Right atrium auricular region (tissue), 2 donors: ENCODE measurements around the gene FOXP1. TPM values are rescaled to one million over a fixed set of nuclear protein-coding genes. Genes with fewer than 3 reads are reported as not detected.
A peak's percentile ranks its signal among the peaks of the same experiment; 100 is the strongest.

Experiments used
- DNase-seq: peaks from one replicate; pipeline ENCODE4 v3.0.0-alpha.2; 2019; ENCODE audit warnings: low spot score
- H3K27ac ChIP-seq, 2 donors: fragments of 200-600 bp; sonication (generic); 1 replicate in 1 of 2; 2 replicates in 1 of 2; pipeline ENCODE4 v1.5.1; 2016 to 2019
- H3K27me3 ChIP-seq, 2 donors: fragments of 200-600 bp; sonication (generic); one replicate each; pipeline versions ENCODE4 v1.5.1 to v1.6.0; 2017 to 2019
- H3K36me3 ChIP-seq: fragments of 200-600 bp; sonication (generic); one replicate; pipeline ENCODE4 v1.5.1; 2016
- H3K4me1 ChIP-seq, 2 donors: fragments of 200-600 bp; sonication (generic); one replicate each; pipeline versions ENCODE4 v1.5.1 to v1.6.0; 2017 to 2019
- H3K4me3 ChIP-seq, 2 donors: fragments of 200-600 bp; sonication (generic); 1 replicate in 1 of 2; 2 replicates in 1 of 2; pipeline ENCODE4 v1.5.1; 2017 to 2019; ENCODE audit warnings: mild to moderate bottlenecking in 1 of 2, moderate library complexity in 1 of 2
- H3K9me3 ChIP-seq, 2 donors: fragments of 200-600 bp; sonication (generic); one replicate each; pipeline ENCODE4 v1.5.1; 2019
- CTCF ChIP-seq, 2 donors: fragments of 200-600 bp; sonication (generic); IDR thresholded peaks; one replicate each; pipeline ENCODE4 v1.5.1; 2019; ENCODE audit warnings: antibody characterized with exemption in 2 of 2
- total RNA-seq, 2 donors: library from RNA; depleted of rRNA; stranded (reverse); fragments of >200 nt; gene quantifications; one replicate each; pipeline ENCODE4 v1.1.0, GENCODE V29; 2016

The FOXP1 gene
- total RNA-seq, 2 donors from 2014 or later: 39.2 to 59.0 TPM

GRCh38 chr3:71391361-71391760, 192.2 kb downstream of the FOXP1 start:
- no peak for TF ChIP-seq CTCF (IDR thresholded peaks at IDR 0.05)
- H3K9me3 ChIP-seq: no peaks in the 10 kb centered on the region
- no peaks in the 10 kb centered on the region for H3K36me3 ChIP-seq
- DNase-seq: no peak
- no peaks in the 10 kb centered on the region for H3K27me3 ChIP-seq
- H3K27ac ChIP-seq: peak overlapping the region in 1 of 2 donors; percentile 8
- H3K4me1 ChIP-seq: peaks cover 0 to 23% of the 10 kb centered on the region in 2 donors
- H3K4me3 ChIP-seq: no peak overlapping the region

DNA sequence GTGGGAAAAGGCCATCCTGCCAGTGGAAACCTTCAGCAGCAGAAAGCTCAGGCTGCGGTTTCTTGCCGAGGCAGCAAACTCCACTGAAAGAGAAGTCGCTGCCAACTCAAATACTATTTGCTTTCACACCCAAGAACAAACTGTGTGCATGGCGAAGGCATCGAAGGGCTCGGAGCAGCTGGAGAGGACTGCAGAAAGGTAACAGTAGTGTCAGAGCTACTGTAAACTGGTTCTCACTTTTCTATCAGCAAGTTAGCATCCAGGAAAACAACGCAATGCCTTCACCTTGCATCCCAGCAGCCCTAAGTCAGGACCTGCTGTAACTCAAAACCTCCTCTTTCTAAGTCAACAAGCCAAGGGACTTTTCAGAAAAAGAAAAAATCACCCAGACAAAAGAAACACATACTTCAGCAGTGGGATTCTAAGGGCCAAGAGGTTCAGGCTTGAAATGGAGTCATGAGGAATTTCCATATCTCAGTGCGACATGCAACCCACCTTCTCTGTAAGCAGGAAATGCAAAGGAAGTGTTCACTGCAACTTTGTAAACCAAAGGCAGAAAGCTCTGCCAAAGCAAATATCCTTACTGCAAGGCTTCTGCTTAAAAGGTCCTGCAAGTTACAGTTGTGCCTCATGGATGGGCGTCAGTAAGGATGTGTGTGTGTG, 193.5 kb downstream of the FOXP1 start:
- H3K36me3 ChIP-seq: no peaks in the 10 kb centered on the region
- peaks cover 0 to 20% of the 10 kb centered on the region in 2 donors for H3K4me1 ChIP-seq
- H3K4me3 ChIP-seq: no peak overlapping the region
- H3K27ac ChIP-seq: peak overlapping the region in 1 of 2 donors; percentile 2
- H3K27me3 ChIP-seq: no peaks in the 10 kb centered on the region
- no peaks in the 10 kb centered on the region for H3K9me3 ChIP-seq
- peak; percentile 68 for DNase-seq
- TF ChIP-seq CTCF (IDR thresholded peaks at IDR 0.05): no peak

GRCh38 chr3:71389191-71389590, 194.3 kb downstream of the FOXP1 start:
- Histone ChIP-seq H3K36me3 (no peaks in the 10 kb centered on the region), H3K9me3 (no peaks in the 10 kb centered on the region), H3K27ac (no peak overlapping the region), H3K4me3 (no peak overlapping the region), H3K27me3 (no peaks in the 10 kb centered on the region), H3K4me1 (peaks cover 0 to 27% of the 10 kb centered on the region in 2 donors)
- TF ChIP-seq CTCF (IDR thresholded peaks at IDR 0.05): no peak
- no peak for DNase-seq

DNA sequence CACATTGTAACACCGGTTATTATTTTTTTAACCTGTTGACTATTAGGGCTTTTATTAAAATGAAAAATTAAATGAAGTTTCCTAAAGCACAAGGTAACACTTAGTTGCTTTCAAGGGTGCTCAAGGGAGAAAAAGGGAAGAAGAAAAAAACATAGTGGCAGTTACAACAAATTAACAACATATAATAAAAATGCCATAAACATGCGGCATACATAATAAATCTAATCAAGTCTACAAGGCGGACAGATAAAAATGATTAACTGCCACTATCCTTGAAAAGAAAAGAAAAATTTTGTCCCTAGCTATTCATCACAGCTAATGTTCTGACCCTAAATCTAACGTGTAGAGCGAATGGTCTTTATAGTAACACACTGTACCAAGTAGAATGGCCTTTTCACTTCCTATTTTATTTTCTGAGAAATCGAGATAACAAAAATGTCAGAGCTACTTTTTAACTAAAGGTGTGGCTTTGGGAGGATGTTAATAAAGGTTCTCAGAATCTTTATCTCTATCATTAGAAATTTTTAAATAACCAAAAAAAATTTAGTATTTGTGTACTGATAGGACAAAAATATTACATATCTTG, 194.9 kb downstream of the FOXP1 start:
- Histone ChIP-seq H3K4me3 (no peak overlapping the region), H3K9me3 (no peaks in the 10 kb centered on the region), H3K36me3 (no peaks in the 10 kb centered on the region), H3K27ac (no peak overlapping the region), H3K4me1 (peaks cover 0 to 30% of the 10 kb centered on the region in 2 donors), H3K27me3 (no peaks in the 10 kb centered on the region)
- no peak for TF ChIP-seq CTCF (IDR thresholded peaks at IDR 0.05)
- DNase-seq: no peak

DNA sequence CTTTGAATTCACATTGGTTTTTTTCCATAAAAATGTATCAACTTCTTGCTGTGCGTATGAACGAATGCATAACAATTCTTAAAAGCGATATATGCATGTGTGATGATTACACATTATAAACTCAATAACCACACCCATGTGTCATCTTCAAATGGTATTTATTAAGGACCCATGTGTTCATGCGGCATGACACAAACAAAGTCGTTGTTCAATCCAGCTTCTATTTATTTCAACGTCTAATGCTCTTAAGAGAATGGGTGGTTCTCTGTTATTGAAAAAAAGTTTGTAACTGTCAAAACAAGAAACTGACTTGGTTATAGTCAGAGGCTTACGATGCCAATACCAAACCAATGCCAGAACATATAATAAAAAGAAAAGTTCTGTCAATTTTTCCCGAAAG, 195.9 kb downstream of the FOXP1 start:
- Histone ChIP-seq H3K27me3 (no peaks in the 10 kb centered on the region), H3K4me3 (no peak overlapping the region), H3K27ac (no peak overlapping the region), H3K9me3 (no peaks in the 10 kb centered on the region), H3K4me1 (peaks cover 0 to 30% of the 10 kb centered on the region in 2 donors), H3K36me3 (no peaks in the 10 kb centered on the region)
- no peak for DNase-seq
- TF ChIP-seq CTCF (IDR thresholded peaks at IDR 0.05): no peak
